Stimulated activated naive CD4-positive, alpha-beta T cell treated with Interleukin-2 at 50 U/mL for 16 hours (primary cell): ENCODE measurements around the gene SETD1B.
"Not testable (repeated sequence)": the region's sequence is repeated elsewhere in the genome, so short reads cannot be mapped to it uniquely, and the experiment has no call there.

Experiments
- DNase-seq: peaks from one replicate; lab custom pipeline; 2025; lab: John Stamatoyannopoulos, UW

The SETD1B gene

GRCh38 chr12:121857322-121858246 is 53.8 kb downstream of the SETD1B start:
- no peak for DNase-seq

GRCh38 chr12:121858318-121858661 is 54.5 kb downstream of the SETD1B start:
- DNase-seq: no peak

GRCh38 chr12:121858662-121859572 is 55.1 kb downstream of the SETD1B start, which contains the start of gene HPD:
Gene HPD (minus strand): TSS chr12:121858859. CDS start chr12:121858823, 36 bp downstream.
- DNase-seq: no peak

GRCh38 chr12:121860257-121860656 is 56.4 kb downstream of the SETD1B start:
- DNase-seq: no peak

GRCh38 chr12:121860699-121861098 is 56.9 kb downstream of the SETD1B start:
- not testable (repeated sequence) for DNase-seq

- no peak for DNase-seq
Measured at GRCh38 chr12:121861636-121862254, 57.9 kb downstream of the SETD1B start.

- no peak for DNase-seq
Measured at GRCh38 chr12:121866331-121866730, 62.5 kb downstream of the SETD1B start.

- not testable (repeated sequence) for DNase-seq
Measured at GRCh38 chr12:121869229-121869628, 65.4 kb downstream of the SETD1B start.

- no peak for DNase-seq
Measured at GRCh38 chr12:121871467-121871866, 67.7 kb downstream of the SETD1B start.

GRCh38 chr12:121872546-121873215 is 68.9 kb downstream of the SETD1B start:
- DNase-seq: no peak

GRCh38 chr12:121873216-121873569 is 69.4 kb downstream of the SETD1B start:
- DNase-seq: no peak

- DNase-seq: no peak
Measured at GRCh38 chr12:121874071-121874470, 70.3 kb downstream of the SETD1B start.

- no peak for DNase-seq
Measured at GRCh38 chr12:121875582-121875981, 71.8 kb downstream of the SETD1B start.

GRCh38 chr12:121876080-121876447 is 72.3 kb downstream of the SETD1B start:
- DNase-seq: not testable (repeated sequence)
